HL-60 (cell line): ENCODE data around the gene CHST13.

Experiments used
- DNase-seq, 2 experiments: peaks; one replicate each; pipeline ENCODE4 v3.0.0-alpha.2; 2010 to 2020; ENCODE audit warnings: low read depth in 1 of 2, low spot score in 1 of 2
- H3K27ac ChIP-seq: fragments of 250-450 bp; sonication (Bioruptor Pico); replicated peaks from 2 replicates; pipeline ENCODE4 v1.5.1; 2020; ENCODE audit warnings: mild to moderate bottlenecking, moderate library complexity
- H3K27me3 ChIP-seq: fragments of 250-450 bp; sonication (Bioruptor Pico); 2 replicates; pipeline ENCODE4 v1.5.1; 2021; ENCODE audit warnings: mild to moderate bottlenecking, moderate library complexity; ENCODE audit not compliant: insufficient read depth, poor library complexity, severe bottlenecking
- H3K4me3 ChIP-seq: replicated peaks from 2 replicates; pipeline ENCODE4 v1.5.1; 2011; ENCODE audit warnings: mild to moderate bottlenecking, control low read depth, low read length; ENCODE audit not compliant: insufficient read depth
- GABPA ChIP-seq: IDR thresholded peaks from 2 replicates; pipeline ENCODE4 v1.6.1; 2012; ENCODE audit warnings: low read depth
- POLR2AphosphoS5 ChIP-seq: IDR thresholded peaks from 2 replicates; pipeline ENCODE4 v1.6.1; 2012; ENCODE audit warnings: low read depth
- SPI1 ChIP-seq: IDR thresholded peaks from 2 replicates; pipeline ENCODE4 v1.6.1; 2012; ENCODE audit warnings: low read depth, mild to moderate bottlenecking, borderline replicate concordance
- TF ChIP-seq, protein P1 (sequence below): IDR thresholded peaks from one replicate; pipeline ENCODE4 v1.5.1; 2011; ENCODE audit warnings: low read length, control low read depth, inconsistent platforms; ENCODE audit not compliant: insufficient read depth
- TF ChIP-seq, protein P2 (sequence below): IDR thresholded peaks from 2 replicates; pipeline ENCODE4 v1.6.1; 2012; ENCODE audit warnings: low read depth; ENCODE audit not compliant: insufficient replicate concordance

The CHST13 gene

GRCh38 chr3:126548556-126549466 lies 24.9 kb downstream of the CHST13 start:
- H3K4me3 ChIP-seq, result no peak overlapping the region
- H3K27ac ChIP-seq, result no peak overlapping the region
- no peaks in the 10 kb centered on the region for H3K27me3 ChIP-seq
- no peak for DNase-seq
- no peak for TF ChIP-seq GABPA
- TF ChIP-seq, protein P1, sequence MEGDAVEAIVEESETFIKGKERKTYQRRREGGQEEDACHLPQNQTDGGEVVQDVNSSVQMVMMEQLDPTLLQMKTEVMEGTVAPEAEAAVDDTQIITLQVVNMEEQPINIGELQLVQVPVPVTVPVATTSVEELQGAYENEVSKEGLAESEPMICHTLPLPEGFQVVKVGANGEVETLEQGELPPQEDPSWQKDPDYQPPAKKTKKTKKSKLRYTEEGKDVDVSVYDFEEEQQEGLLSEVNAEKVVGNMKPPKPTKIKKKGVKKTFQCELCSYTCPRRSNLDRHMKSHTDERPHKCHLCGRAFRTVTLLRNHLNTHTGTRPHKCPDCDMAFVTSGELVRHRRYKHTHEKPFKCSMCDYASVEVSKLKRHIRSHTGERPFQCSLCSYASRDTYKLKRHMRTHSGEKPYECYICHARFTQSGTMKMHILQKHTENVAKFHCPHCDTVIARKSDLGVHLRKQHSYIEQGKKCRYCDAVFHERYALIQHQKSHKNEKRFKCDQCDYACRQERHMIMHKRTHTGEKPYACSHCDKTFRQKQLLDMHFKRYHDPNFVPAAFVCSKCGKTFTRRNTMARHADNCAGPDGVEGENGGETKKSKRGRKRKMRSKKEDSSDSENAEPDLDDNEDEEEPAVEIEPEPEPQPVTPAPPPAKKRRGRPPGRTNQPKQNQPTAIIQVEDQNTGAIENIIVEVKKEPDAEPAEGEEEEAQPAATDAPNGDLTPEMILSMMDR, result no peak
- TF ChIP-seq SPI1, result no peak
- TF ChIP-seq, protein P2, sequence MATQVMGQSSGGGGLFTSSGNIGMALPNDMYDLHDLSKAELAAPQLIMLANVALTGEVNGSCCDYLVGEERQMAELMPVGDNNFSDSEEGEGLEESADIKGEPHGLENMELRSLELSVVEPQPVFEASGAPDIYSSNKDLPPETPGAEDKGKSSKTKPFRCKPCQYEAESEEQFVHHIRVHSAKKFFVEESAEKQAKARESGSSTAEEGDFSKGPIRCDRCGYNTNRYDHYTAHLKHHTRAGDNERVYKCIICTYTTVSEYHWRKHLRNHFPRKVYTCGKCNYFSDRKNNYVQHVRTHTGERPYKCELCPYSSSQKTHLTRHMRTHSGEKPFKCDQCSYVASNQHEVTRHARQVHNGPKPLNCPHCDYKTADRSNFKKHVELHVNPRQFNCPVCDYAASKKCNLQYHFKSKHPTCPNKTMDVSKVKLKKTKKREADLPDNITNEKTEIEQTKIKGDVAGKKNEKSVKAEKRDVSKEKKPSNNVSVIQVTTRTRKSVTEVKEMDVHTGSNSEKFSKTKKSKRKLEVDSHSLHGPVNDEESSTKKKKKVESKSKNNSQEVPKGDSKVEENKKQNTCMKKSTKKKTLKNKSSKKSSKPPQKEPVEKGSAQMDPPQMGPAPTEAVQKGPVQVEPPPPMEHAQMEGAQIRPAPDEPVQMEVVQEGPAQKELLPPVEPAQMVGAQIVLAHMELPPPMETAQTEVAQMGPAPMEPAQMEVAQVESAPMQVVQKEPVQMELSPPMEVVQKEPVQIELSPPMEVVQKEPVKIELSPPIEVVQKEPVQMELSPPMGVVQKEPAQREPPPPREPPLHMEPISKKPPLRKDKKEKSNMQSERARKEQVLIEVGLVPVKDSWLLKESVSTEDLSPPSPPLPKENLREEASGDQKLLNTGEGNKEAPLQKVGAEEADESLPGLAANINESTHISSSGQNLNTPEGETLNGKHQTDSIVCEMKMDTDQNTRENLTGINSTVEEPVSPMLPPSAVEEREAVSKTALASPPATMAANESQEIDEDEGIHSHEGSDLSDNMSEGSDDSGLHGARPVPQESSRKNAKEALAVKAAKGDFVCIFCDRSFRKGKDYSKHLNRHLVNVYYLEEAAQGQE, result no peak
- TF ChIP-seq POLR2AphosphoS5, result no peak

GRCh38 chr3:126549861-126550487 lies 26.0 kb downstream of the CHST13 start:
- Histone ChIP-seq H3K27ac (no peak overlapping the region), H3K27me3 (no peaks in the 10 kb centered on the region), H3K4me3 (no peak overlapping the region)
- DNase-seq, result no peak
- no peak for TF ChIP-seq GABPA
- no peak for TF ChIP-seq POLR2AphosphoS5
- TF ChIP-seq, protein P1, result no peak
- TF ChIP-seq, protein P2, result no peak
- TF ChIP-seq SPI1, result no peak

DNA sequence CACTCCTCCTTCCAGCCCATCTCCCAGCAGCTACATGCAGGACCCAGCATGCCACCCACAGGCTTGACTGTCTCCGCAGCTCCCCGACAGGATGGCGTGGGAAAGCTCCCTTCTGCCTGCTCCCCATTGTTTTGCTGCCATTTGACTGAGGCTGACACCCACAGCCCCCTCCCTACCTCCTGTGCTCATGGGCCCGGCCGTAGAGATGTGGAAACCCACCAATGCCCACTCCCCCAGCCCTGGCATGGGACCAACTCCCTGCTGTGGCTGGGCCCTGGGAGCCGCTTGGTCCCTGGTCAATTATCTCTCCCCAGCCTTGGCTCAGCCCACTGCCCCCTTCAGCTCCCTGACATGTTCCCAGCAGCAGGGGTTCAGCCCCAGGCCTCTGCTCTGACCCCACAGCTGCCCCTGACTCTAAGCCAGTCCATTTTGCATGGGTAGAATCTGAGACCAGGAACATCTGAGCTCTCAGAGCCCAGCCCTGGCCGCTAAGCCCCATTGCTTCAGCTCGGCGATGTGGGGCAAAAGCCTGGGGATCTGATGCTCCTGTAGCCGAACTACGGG lies 26.6 kb downstream of the CHST13 start:
- DNase-seq, result no peak
- H3K4me3 ChIP-seq, result no peak overlapping the region
- TF ChIP-seq SPI1 (no peak), GABPA (no peak), POLR2AphosphoS5 (no peak)
- no peak overlapping the region for H3K27ac ChIP-seq
- H3K27me3 ChIP-seq, result no peaks in the 10 kb centered on the region
